ENCODE data around the gene LNP1.

- TF ChIP-seq CTCF (IDR thresholded peaks at IDR 0.05; ENCODE audit: borderline replicate concordance, extremely low read depth, low read length, poor library complexity, severe bottlenecking) (no peak), EZH2 (IDR thresholded peaks at IDR 0.05; ENCODE audit: borderline replicate concordance, low read depth, low read length, severe bottlenecking) (no peak)
These were observed 42.4 kb downstream of the LNP1 start for GRCh38 chr3:100443690-100444089.
